Measurements from ENCODE around the gene EXOSC3. TPM values are rescaled to one million over a fixed set of nuclear protein-coding genes. Genes with fewer than 3 reads are reported as not detected.

EXOSC3 gene
- total and polyA plus RNA-seq, 9 of the 15 experiments (the other 6 are each of a cell fraction or from before 2014, with no cell fraction given) = 18.5 to 266 (median 114) TPM

- TF ChIP-seq, protein P1, sequence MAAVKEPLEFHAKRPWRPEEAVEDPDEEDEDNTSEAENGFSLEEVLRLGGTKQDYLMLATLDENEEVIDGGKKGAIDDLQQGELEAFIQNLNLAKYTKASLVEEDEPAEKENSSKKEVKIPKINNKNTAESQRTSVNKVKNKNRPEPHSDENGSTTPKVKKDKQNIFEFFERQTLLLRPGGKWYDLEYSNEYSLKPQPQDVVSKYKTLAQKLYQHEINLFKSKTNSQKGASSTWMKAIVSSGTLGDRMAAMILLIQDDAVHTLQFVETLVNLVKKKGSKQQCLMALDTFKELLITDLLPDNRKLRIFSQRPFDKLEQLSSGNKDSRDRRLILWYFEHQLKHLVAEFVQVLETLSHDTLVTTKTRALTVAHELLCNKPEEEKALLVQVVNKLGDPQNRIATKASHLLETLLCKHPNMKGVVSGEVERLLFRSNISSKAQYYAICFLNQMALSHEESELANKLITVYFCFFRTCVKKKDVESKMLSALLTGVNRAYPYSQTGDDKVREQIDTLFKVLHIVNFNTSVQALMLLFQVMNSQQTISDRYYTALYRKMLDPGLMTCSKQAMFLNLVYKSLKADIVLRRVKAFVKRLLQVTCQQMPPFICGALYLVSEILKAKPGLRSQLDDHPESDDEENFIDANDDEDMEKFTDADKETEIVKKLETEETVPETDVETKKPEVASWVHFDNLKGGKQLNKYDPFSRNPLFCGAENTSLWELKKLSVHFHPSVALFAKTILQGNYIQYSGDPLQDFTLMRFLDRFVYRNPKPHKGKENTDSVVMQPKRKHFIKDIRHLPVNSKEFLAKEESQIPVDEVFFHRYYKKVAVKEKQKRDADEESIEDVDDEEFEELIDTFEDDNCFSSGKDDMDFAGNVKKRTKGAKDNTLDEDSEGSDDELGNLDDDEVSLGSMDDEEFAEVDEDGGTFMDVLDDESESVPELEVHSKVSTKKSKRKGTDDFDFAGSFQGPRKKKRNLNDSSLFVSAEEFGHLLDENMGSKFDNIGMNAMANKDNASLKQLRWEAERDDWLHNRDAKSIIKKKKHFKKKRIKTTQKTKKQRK (IDR thresholded peaks at IDR 0.05; ENCODE audit: borderline replicate concordance, low read depth, low read length) = no peak
- TF ChIP-seq, protein P2, sequence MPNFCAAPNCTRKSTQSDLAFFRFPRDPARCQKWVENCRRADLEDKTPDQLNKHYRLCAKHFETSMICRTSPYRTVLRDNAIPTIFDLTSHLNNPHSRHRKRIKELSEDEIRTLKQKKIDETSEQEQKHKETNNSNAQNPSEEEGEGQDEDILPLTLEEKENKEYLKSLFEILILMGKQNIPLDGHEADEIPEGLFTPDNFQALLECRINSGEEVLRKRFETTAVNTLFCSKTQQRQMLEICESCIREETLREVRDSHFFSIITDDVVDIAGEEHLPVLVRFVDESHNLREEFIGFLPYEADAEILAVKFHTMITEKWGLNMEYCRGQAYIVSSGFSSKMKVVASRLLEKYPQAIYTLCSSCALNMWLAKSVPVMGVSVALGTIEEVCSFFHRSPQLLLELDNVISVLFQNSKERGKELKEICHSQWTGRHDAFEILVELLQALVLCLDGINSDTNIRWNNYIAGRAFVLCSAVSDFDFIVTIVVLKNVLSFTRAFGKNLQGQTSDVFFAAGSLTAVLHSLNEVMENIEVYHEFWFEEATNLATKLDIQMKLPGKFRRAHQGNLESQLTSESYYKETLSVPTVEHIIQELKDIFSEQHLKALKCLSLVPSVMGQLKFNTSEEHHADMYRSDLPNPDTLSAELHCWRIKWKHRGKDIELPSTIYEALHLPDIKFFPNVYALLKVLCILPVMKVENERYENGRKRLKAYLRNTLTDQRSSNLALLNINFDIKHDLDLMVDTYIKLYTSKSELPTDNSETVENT (CRISPR knock-in tag; IDR thresholded peaks at IDR 0.05) = peak; percentile 92
- TF ChIP-seq CHD1 (IDR thresholded peaks at IDR 0.05; ENCODE audit: low read length) (no peak), SRF (CRISPR knock-in tag; IDR thresholded peaks at IDR 0.05) (peak in 1 of 2 experiments; percentile 34; a peak in 1 of 4 replicates), ZNF707 (CRISPR knock-in tag; conservative IDR thresholded peaks at IDR 0.05) (0 out of 2 replicates have a peak, but pooled peaks have one; percentile 4), NFYB (IDR thresholded peaks at IDR 0.05; ENCODE audit: extremely low read depth, insufficient read length) (no peak), TEAD2 (tag; IDR thresholded peaks at IDR 0.05) (no peak), NEUROD1 (IDR thresholded peaks at IDR 0.05; ENCODE audit: borderline replicate concordance, low read depth, low read length, partially characterized antibody) (peak; percentile 91), ZNF512 (tag; IDR thresholded peaks at IDR 0.05) (no peak)
- TF ChIP-seq, protein P3, sequence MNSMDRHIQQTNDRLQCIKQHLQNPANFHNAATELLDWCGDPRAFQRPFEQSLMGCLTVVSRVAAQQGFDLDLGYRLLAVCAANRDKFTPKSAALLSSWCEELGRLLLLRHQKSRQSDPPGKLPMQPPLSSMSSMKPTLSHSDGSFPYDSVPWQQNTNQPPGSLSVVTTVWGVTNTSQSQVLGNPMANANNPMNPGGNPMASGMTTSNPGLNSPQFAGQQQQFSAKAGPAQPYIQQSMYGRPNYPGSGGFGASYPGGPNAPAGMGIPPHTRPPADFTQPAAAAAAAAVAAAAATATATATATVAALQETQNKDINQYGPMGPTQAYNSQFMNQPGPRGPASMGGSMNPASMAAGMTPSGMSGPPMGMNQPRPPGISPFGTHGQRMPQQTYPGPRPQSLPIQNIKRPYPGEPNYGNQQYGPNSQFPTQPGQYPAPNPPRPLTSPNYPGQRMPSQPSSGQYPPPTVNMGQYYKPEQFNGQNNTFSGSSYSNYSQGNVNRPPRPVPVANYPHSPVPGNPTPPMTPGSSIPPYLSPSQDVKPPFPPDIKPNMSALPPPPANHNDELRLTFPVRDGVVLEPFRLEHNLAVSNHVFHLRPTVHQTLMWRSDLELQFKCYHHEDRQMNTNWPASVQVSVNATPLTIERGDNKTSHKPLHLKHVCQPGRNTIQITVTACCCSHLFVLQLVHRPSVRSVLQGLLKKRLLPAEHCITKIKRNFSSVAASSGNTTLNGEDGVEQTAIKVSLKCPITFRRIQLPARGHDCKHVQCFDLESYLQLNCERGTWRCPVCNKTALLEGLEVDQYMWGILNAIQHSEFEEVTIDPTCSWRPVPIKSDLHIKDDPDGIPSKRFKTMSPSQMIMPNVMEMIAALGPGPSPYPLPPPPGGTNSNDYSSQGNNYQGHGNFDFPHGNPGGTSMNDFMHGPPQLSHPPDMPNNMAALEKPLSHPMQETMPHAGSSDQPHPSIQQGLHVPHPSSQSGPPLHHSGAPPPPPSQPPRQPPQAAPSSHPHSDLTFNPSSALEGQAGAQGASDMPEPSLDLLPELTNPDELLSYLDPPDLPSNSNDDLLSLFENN (IDR thresholded peaks at IDR 0.05; ENCODE audit: low read depth in 2 of 2, low read length in 2 of 2) = peak in 1 of 2 experiments; percentile 82; a peak in 2 of 4 replicates
- TF ChIP-seq, protein P4, sequence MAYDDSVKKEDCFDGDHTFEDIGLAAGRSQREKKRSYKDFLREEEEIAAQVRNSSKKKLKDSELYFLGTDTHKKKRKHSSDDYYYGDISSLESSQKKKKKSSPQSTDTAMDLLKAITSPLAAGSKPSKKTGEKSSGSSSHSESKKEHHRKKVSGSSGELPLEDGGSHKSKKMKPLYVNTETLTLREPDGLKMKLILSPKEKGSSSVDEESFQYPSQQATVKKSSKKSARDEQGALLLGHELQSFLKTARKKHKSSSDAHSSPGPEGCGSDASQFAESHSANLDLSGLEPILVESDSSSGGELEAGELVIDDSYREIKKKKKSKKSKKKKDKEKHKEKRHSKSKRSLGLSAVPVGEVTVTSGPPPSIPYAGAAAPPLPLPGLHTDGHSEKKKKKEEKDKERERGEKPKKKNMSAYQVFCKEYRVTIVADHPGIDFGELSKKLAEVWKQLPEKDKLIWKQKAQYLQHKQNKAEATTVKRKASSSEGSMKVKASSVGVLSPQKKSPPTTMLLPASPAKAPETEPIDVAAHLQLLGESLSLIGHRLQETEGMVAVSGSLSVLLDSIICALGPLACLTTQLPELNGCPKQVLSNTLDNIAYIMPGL (CRISPR knock-in tag; IDR thresholded peaks at IDR 0.05) = peak; percentile 52; the same call in 1 of the 2 replicates
Observed at GRCh38 chr9:37800631-37801286, 15.9 kb upstream of the EXOSC3 start, which contains the start of gene DCAF10 (continued).

All from K562 (cell line).